Esophagus squamous epithelium (tissue), 5 donors: ENCODE results near the gene TMEM86A. TPM values are rescaled to one million over a fixed set of nuclear protein-coding genes. Genes with fewer than 3 reads are reported as not detected.
A peak's percentile ranks its signal among the peaks of the same experiment; 100 is the strongest.

ENCODE experiments used
- DNase-seq: peaks from one replicate; lab custom pipeline; 2025; lab: John Stamatoyannopoulos, UW
- H3K27ac ChIP-seq, 4 donors: fragments of 200-600 bp; sonication (generic); one replicate each; pipeline ENCODE4 v1.5.1; 2016 to 2019; ENCODE audit warnings: mild to moderate bottlenecking in 1 of 4
- H3K27me3 ChIP-seq, 4 donors: fragments of 200-600 bp; sonication (generic); 1 replicate in 3 of 4; 2 replicates in 1 of 4; pipeline versions ENCODE4 v1.5.1 to v1.6.0; 2017 to 2021; ENCODE audit warnings: antibody characterized with exemption in 1 of 4
- H3K36me3 ChIP-seq, 3 donors: fragments of 200-600 bp; sonication (generic); one replicate each; pipeline ENCODE4 v1.5.1; 2016 to 2019
- H3K4me1 ChIP-seq, 3 donors: fragments of 200-600 bp; sonication (generic); one replicate each; pipeline ENCODE4 v1.5.1; 2017 to 2019
- H3K4me3 ChIP-seq, 4 donors: fragments of 200-600 bp; sonication (generic); 1 replicate in 3 of 4; 2 replicates in 1 of 4; pipeline ENCODE4 v1.5.1; 2016 to 2019; ENCODE audit warnings: mild to moderate bottlenecking in 2 of 4, moderate library complexity in 1 of 4
- H3K9me3 ChIP-seq, 3 donors: fragments of 200-600 bp; sonication (generic); one replicate each; pipeline ENCODE4 v1.5.1; 2016 to 2019
- POLR2A ChIP-seq, 4 donors: fragments of 450-650 bp; IDR thresholded peaks; one replicate each; pipeline ENCODE4 v1.6.1; 2017; ENCODE audit warnings: antibody characterized with exemption in 4 of 4, mild to moderate bottlenecking in 4 of 4, moderate library complexity in 3 of 4
- WGBS, 2 donors: methylation state at CpG; one replicate each; pipeline ENCODE4 v1.1.5; 2018; 5-methylcytosine and 5-hydroxymethylcytosine counted together
- intact Hi-C: fragments of 100-400 bp; cut with DNase I; formaldehyde crosslinking; loops from one replicate; pipeline ENCODE4 v1.15.0; 2022
- total RNA-seq, 4 donors: library from RNA; depleted of rRNA; stranded (reverse); fragments of >200 nt; gene quantifications; one replicate each; pipeline ENCODE4 v1.1.0, GENCODE V29; 2016
- TF ChIP-seq, protein P1 (sequence below), 6 experiments: fragments of 450-650 bp in 4 of 6; fragments of 200-600 bp in 2 of 6; sonication (generic) in 2 of 6; IDR thresholded peaks; one replicate each; pipeline ENCODE4 v1.5.1; 2016 to 2019; ENCODE audit warnings: antibody characterized with exemption in 6 of 6, mild to moderate bottlenecking in 4 of 6, moderate library complexity in 4 of 6
- donor health status: DM: yes; HTN: yes; CAD: no.

TMEM86A gene
- total RNA-seq, 4 donors from 2014 or later = 0.97 to 4.8 (median 1.5) TPM

DNA sequence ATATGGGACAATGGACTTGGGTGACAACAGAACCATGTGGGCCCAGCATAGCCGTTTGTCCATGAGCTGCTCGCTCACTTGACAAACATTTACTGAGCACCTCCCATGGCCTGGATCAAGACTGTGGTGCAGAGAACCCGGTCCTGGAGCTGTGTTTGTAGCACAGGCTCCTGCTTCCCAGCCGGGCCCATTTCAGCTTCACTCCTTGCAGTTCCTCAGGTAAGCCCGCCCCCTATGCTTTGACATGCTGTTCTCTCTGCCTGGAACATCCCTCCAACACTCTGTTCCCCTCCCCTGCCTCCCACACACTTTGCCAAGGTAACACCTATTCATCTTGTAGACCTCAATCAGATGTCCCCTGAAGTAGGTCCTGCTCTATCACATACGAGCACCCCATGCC is 46.7 kb downstream of the TMEM86A start:
- no peaks in the 10 kb centered on the region for H3K36me3 ChIP-seq
- DNase-seq = no peak
- H3K4me3 ChIP-seq = no peak overlapping the region
- intact Hi-C loops = no loop called here
- no peaks in the 10 kb centered on the region for H3K27me3 ChIP-seq
- H3K27ac ChIP-seq = no peak overlapping the region
- peaks cover 0 to 14% (median 11%) of the 10 kb centered on the region in 3 donors for H3K4me1 ChIP-seq
- 68 to 77% methylated on average over 6 of the region's 6 CpGs for WGBS, 2 donors
- no peaks in the 10 kb centered on the region for H3K9me3 ChIP-seq
- TF ChIP-seq, protein P1, sequence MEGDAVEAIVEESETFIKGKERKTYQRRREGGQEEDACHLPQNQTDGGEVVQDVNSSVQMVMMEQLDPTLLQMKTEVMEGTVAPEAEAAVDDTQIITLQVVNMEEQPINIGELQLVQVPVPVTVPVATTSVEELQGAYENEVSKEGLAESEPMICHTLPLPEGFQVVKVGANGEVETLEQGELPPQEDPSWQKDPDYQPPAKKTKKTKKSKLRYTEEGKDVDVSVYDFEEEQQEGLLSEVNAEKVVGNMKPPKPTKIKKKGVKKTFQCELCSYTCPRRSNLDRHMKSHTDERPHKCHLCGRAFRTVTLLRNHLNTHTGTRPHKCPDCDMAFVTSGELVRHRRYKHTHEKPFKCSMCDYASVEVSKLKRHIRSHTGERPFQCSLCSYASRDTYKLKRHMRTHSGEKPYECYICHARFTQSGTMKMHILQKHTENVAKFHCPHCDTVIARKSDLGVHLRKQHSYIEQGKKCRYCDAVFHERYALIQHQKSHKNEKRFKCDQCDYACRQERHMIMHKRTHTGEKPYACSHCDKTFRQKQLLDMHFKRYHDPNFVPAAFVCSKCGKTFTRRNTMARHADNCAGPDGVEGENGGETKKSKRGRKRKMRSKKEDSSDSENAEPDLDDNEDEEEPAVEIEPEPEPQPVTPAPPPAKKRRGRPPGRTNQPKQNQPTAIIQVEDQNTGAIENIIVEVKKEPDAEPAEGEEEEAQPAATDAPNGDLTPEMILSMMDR (IDR thresholded peaks at IDR 0.05) = no peak
- TF ChIP-seq POLR2A (IDR thresholded peaks at IDR 0.05) = no peak

DNA sequence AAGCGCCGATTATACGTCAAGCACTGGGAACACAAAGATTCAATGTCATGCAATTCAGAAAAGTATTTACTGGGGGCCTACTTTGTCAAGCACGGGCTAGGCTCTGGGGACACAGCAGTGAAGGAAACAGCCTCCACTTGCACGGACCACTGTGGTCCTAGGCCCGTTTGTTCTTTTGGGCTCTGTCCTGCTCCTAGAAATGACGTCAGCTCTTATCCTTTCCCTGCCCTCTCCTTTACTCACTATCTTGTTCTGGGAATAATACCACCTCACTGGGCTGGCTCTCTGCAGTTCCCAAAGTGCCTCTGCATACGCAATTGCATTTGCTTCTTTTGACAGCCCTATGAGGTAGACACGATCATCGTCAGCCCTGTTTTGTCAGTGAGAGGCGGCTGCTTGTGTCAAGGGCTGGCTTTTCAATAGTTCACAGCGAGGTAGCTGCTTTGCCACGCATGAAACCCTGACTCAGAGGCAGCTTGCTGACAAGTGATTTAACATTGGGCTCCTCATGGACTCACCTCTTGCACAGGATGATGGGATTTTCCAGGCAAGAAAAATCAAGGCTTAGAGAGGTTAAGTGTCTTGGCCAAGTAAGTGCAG is 50.3 kb downstream of the TMEM86A start:
- no peak for TF ChIP-seq POLR2A (IDR thresholded peaks at IDR 0.05)
- TF ChIP-seq, protein P1 (IDR thresholded peaks at IDR 0.05) = no peak
- Histone ChIP-seq H3K4me1 (peaks cover 0 to 18% (median 11%) of the 10 kb centered on the region in 3 donors), H3K27ac (no peak overlapping the region), H3K9me3 (no peaks in the 10 kb centered on the region), H3K27me3 (no peaks in the 10 kb centered on the region), H3K36me3 (no peaks in the 10 kb centered on the region), H3K4me3 (no peak overlapping the region)
- intact Hi-C loops = no loop called here
- 77 to 80% methylated on average over 11 to 13 of the region's 13 CpGs for WGBS, 2 donors
- DNase-seq = no peak

DNA sequence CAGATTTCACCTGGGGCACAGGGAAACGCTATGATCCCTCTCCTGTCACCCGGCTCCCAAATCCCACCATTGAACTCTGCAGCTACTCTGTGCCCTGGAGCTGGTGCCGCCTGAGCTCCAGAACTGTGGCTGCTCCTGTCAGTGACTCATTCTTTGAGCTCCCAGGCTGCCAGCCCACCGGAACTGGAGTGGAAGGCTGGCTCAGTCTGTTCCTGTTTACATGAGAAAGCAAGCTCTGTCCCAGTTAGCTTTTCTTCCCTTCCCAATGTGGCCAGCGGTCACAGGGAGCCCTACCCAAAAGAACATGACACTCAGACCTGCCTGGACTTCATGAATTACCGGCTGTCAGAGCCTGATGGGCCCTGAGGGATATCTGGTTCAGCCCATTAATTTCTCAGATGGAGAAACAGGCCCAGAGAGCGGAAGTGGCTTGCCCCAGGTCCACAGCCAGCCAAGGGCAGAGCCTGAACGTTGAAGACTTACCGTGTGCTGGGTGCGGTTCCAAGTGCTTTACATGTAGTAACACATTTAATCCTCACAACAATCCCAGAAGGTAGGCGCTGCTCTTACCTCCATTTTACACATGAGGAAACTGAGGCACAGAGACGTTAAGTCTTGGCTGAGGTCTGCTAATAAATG is 51.2 kb downstream of the TMEM86A start:
- intact Hi-C loops = no loop called here
- no peak for TF ChIP-seq POLR2A (IDR thresholded peaks at IDR 0.05)
- TF ChIP-seq, protein P1 (IDR thresholded peaks at IDR 0.05) = peak in 1 of 6 experiments; percentile 10
- 33 to 69% methylated on average over 5 to 8 of the region's 12 CpGs for WGBS, 2 donors
- Histone ChIP-seq H3K9me3 (no peaks in the 10 kb centered on the region), H3K27me3 (no peaks in the 10 kb centered on the region), H3K4me3 (no peak overlapping the region), H3K36me3 (no peaks in the 10 kb centered on the region), H3K27ac (peak overlapping the region in 3 of 4 donors; percentile 64 to 68 (median 65)), H3K4me1 (peaks cover 0 to 18% (median 11%) of the 10 kb centered on the region in 3 donors)
- DNase-seq = no peak

DNA sequence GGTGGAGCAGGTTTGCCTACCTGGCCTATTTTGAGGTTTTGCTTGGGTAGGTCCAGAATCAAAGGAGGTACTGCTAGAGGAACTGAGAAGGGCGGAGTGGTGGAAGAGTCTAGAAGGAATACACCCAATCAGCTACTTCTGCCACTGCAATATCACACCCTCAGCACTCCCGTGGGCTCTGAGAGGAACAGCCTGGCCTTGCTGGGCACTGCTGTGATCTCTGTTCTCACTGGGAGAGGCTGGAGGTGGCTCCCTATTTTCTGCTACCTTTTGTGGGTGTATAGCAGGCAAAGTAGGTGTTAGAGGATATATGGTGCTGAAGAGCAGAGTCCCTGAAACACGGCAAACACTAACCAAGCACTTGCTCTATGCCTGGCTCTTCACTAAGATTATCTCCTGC is 52.4 kb downstream of the TMEM86A start:
- intact Hi-C loops = no loop called here
- H3K27me3 ChIP-seq = no peaks in the 10 kb centered on the region
- peaks cover 0 to 18% (median 11%) of the 10 kb centered on the region in 3 donors for H3K4me1 ChIP-seq
- H3K9me3 ChIP-seq = no peaks in the 10 kb centered on the region
- H3K36me3 ChIP-seq = no peaks in the 10 kb centered on the region
- no peak overlapping the region for H3K4me3 ChIP-seq
- 69 to 87% methylated on average over 3 of the region's 3 CpGs for WGBS, 2 donors
- DNase-seq = no peak
- H3K27ac ChIP-seq = no peak overlapping the region
- no peak for TF ChIP-seq POLR2A (IDR thresholded peaks at IDR 0.05)
- TF ChIP-seq, protein P1 (IDR thresholded peaks at IDR 0.05) = no peak

DNA sequence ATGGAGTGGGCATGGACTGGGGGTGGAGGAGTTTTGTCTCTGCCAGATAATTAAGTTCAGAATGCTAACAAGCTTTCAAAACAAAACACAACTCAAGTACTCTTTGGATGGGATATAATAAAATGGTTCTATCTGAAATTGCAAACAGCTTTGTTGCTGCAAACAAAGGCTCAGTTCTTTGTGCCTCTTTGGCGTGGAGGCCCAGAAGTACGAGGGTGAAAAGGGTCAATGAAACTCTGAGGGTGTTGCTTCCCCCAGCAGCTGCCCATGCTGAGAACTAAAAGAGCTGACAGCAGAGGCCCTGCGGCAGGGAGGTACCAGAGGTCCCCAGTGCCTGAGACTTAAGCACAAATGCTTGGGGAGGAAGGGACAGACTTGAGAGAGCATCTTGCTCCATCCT is 53.9 kb downstream of the TMEM86A start:
- H3K27me3 ChIP-seq = no peaks in the 10 kb centered on the region
- no peak overlapping the region for H3K27ac ChIP-seq
- no peak for DNase-seq
- 28 to 44% methylated on average over 3 of the region's 3 CpGs for WGBS, 2 donors
- H3K4me3 ChIP-seq = no peak overlapping the region
- H3K36me3 ChIP-seq = no peaks in the 10 kb centered on the region
- peaks cover 0 to 18% (median 11%) of the 10 kb centered on the region in 3 donors for H3K4me1 ChIP-seq
- no peak for TF ChIP-seq POLR2A (IDR thresholded peaks at IDR 0.05)
- TF ChIP-seq, protein P1 (IDR thresholded peaks at IDR 0.05) = no peak
- intact Hi-C loops = no loop called here
- no peaks in the 10 kb centered on the region for H3K9me3 ChIP-seq
